ENCODE results near the gene ITPA. TPM values are rescaled to one million over a fixed set of nuclear protein-coding genes. Genes with fewer than 3 reads are reported as not detected.

The ITPA gene
- total and polyA plus RNA-seq, 2 of the 13 experiments (the other 11 are each of a cell fraction or from before 2014, with no cell fraction given) = 60.1 to 103 TPM

- TF ChIP-seq RFX5 (IDR thresholded peaks at IDR 0.05; ENCODE audit: low read depth, low read length) (no peak), KLF9 (CRISPR knock-in tag; IDR thresholded peaks at IDR 0.05; ENCODE audit: low read depth) (no peak), ZNF512 (CRISPR knock-in tag; IDR thresholded peaks at IDR 0.05) (no peak)
- TF ChIP-seq, protein P1, sequence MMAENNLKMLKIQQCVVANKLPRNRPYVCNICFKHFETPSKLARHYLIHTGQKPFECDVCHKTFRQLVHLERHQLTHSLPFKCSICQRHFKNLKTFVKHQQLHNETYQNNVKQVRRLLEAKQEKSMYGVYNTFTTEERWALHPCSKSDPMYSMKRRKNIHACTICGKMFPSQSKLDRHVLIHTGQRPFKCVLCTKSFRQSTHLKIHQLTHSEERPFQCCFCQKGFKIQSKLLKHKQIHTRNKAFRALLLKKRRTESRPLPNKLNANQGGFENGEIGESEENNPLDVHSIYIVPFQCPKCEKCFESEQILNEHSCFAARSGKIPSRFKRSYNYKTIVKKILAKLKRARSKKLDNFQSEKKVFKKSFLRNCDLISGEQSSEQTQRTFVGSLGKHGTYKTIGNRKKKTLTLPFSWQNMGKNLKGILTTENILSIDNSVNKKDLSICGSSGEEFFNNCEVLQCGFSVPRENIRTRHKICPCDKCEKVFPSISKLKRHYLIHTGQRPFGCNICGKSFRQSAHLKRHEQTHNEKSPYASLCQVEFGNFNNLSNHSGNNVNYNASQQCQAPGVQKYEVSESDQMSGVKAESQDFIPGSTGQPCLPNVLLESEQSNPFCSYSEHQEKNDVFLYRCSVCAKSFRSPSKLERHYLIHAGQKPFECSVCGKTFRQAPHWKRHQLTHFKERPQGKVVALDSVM (CRISPR knock-in tag; IDR thresholded peaks at IDR 0.05) = peak; percentile 74
- TF ChIP-seq, protein P2, sequence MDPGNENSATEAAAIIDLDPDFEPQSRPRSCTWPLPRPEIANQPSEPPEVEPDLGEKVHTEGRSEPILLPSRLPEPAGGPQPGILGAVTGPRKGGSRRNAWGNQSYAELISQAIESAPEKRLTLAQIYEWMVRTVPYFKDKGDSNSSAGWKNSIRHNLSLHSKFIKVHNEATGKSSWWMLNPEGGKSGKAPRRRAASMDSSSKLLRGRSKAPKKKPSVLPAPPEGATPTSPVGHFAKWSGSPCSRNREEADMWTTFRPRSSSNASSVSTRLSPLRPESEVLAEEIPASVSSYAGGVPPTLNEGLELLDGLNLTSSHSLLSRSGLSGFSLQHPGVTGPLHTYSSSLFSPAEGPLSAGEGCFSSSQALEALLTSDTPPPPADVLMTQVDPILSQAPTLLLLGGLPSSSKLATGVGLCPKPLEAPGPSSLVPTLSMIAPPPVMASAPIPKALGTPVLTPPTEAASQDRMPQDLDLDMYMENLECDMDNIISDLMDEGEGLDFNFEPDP (CRISPR knock-in tag; conservative IDR thresholded peaks at IDR 0.05) = 0 out of 2 replicates have a peak, but pooled peaks have one; percentile 64
- Histone ChIP-seq H2AFZ (ENCODE audit: low read length) (no peak overlapping the region), H3K9ac (ENCODE audit: insufficient read depth, low read depth, low read length) (no peak overlapping the region), H3K4me2 (ENCODE audit: low read depth, low read length) (no peak overlapping the region), H4K20me1 (ENCODE audit: insufficient read depth, low read length) (no peaks in the 10 kb centered on the region), H3K4me1 (ENCODE audit: insufficient read depth, low read length) (no peaks in the 10 kb centered on the region), H3K27me3 (ENCODE audit: control insufficient read depth in 1 of 2, insufficient read depth in 2 of 2, low read length in 2 of 2) (no peaks in the 10 kb centered on the region), H3K36me3 (replicated peaks in 1 of 2; ENCODE audit: control insufficient read depth in 1 of 2, insufficient read depth in 2 of 2, low read length in 2 of 2) (peaks cover 6 to 11% of the 10 kb centered on the region in 2 experiments; a peak in 4 of 5 replicates), H3K4me3 (replicated peaks in 1 of 3; ENCODE audit: insufficient read depth in 1 of 3, low read depth in 2 of 3, low read length in 3 of 3) (no peak overlapping the region), H3K27ac (ENCODE audit: extremely low read length, insufficient read depth, low read length) (no peak overlapping the region), H3K9me3 (ENCODE audit: low read length) (no peaks in the 10 kb centered on the region), H3K79me2 (ENCODE audit: insufficient read depth, low read length) (no peaks in the 10 kb centered on the region)
- ChIA-PET CTCF (ENCODE audit: low intra/inter-chr PET ratio, low total read pairs) (no interaction called here), POLR2A (no interaction called here)
- intact Hi-C loops (cut with micrococcal nuclease; ENCODE audit: unreplicated experiment) = no loop called here
- in situ Hi-C loops (cut with HindIII; ENCODE audit: extremely low pct_ligation_motif_present, low pct_unique_long_range_greater_than_20kb) = no loop called here
- no peak for ATAC-seq
- WGBS (ENCODE audit: low lambda C conversion rate) = 96% methylated on average over 4 of the region's 4 CpGs
- BruUV-seq (replicated peaks) = no TSS peak
- no peak for DNase-seq (ENCODE audit: low spot score)
- FAIRE-seq = no peak
Observed at GRCh38 chr20:3270051-3270450, 60.8 kb downstream of the ITPA start.

Data from HepG2 (cell line).